ENCODE data around the gene KCTD2. TPM values are rescaled to one million over a fixed set of nuclear protein-coding genes. Genes with fewer than 3 reads are reported as not detected.
A peak's percentile ranks its signal among the peaks of the same experiment; 100 is the strongest.

The KCTD2 gene
- total and polyA plus RNA-seq, 9 of the 15 experiments (the other 6 are each of a cell fraction or from before 2014, with no cell fraction given) = 1.7 to 32.9 (median 15.8) TPM

- TF ChIP-seq ZNF655 (CRISPR knock-in tag; IDR thresholded peaks at IDR 0.05) (no peak), ZNF311 (CRISPR knock-in tag; IDR thresholded peaks at IDR 0.05) (peak; percentile 69; the same call in 1 of the 2 replicates), ZNF146 (CRISPR knock-in tag; IDR thresholded peaks at IDR 0.05; ENCODE audit: unreplicated experiment) (no peak), SUPT5H (IDR thresholded peaks at IDR 0.05) (no peak; the same call in 1 of the 2 replicates), ZHX1 (conservative IDR thresholded peaks at IDR 0.05; ENCODE audit: low read length) (no peak), TEAD1 (CRISPR knock-in tag; IDR thresholded peaks at IDR 0.05) (peak in 1 of 2 experiments; percentile 82; a peak in 2 of 4 replicates), ZNF589 (CRISPR knock-in tag; IDR thresholded peaks at IDR 0.05; ENCODE audit: low read depth) (peak; percentile 28; the same call in 1 of the 2 replicates), ZKSCAN1 (IDR thresholded peaks at IDR 0.05; ENCODE audit: low read depth, low read length) (no peak), HNRNPL (IDR thresholded peaks at IDR 0.05; ENCODE audit: low read depth, low read length) (no peak), YBX1 (IDR thresholded peaks at IDR 0.05) (no peak), CAMTA2 (CRISPR knock-in tag; conservative IDR thresholded peaks at IDR 0.05) (no peak), ZNF398 (CRISPR knock-in tag; IDR thresholded peaks at IDR 0.05) (no peak), TAF7 (tag; IDR thresholded peaks at IDR 0.05) (no peak), NRF1 (conservative IDR thresholded peaks at IDR 0.05 in 1 of 2, IDR thresholded peaks at IDR 0.05 in 1 of 2) (peak; percentile 85 to 87), TAF1 (IDR thresholded peaks at IDR 0.05; ENCODE audit: control insufficient read depth, extremely low read depth, insufficient read depth, low read length, severe bottlenecking) (peak; percentile 29), CXXC5 (CRISPR knock-in tag; IDR thresholded peaks at IDR 0.05) (peak; percentile 77), ELF1 (tag; IDR thresholded peaks at IDR 0.05) (peak; percentile 86), ARID3B (CRISPR knock-in tag; IDR thresholded peaks at IDR 0.05; ENCODE audit: borderline replicate concordance) (no peak), SMAD4 (CRISPR knock-in tag; conservative IDR thresholded peaks at IDR 0.05) (peak; percentile 29; the same call in 1 of the 2 replicates), IFI16 (CRISPR knock-in tag; IDR thresholded peaks at IDR 0.05) (no peak)
Measured at GRCh38 chr17:75087558-75088453, 40.8 kb downstream of the KCTD2 start, which contains the start of gene SLC16A5 (continued).
